ENCODE data around the gene SLC36A4.

DNA sequence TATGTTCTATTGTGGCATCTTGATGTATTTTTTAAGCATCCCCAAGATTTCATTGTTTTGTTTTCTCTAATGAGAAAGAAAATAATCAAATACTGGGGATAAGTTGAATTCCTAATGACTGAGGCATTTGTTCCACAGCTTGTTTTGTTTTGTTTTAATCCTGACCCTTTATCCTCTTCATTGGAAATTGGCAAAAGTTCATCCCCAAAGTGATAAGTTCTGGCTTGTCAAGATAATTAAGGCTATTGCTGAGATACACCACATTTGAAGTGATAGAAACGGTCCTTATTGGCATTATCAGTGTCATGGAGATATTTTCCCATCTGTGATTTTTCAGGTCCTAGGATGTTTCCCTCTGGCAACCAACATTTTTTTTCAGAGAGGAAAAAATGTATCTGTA is 65.0 kb downstream of the SLC36A4 start:
- TF ChIP-seq, protein P1, sequence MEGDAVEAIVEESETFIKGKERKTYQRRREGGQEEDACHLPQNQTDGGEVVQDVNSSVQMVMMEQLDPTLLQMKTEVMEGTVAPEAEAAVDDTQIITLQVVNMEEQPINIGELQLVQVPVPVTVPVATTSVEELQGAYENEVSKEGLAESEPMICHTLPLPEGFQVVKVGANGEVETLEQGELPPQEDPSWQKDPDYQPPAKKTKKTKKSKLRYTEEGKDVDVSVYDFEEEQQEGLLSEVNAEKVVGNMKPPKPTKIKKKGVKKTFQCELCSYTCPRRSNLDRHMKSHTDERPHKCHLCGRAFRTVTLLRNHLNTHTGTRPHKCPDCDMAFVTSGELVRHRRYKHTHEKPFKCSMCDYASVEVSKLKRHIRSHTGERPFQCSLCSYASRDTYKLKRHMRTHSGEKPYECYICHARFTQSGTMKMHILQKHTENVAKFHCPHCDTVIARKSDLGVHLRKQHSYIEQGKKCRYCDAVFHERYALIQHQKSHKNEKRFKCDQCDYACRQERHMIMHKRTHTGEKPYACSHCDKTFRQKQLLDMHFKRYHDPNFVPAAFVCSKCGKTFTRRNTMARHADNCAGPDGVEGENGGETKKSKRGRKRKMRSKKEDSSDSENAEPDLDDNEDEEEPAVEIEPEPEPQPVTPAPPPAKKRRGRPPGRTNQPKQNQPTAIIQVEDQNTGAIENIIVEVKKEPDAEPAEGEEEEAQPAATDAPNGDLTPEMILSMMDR (CRISPR knock-in tag; IDR thresholded peaks at IDR 0.05), result no peak
- TF ChIP-seq ZNF292 (CRISPR knock-in tag; IDR thresholded peaks at IDR 0.05; ENCODE audit: borderline replicate concordance, low read depth), result no peak
- no peak for TF ChIP-seq POLR2AphosphoS5 (IDR thresholded peaks at IDR 0.05; ENCODE audit: low read depth, low read length)
- no peak for TF ChIP-seq POLR2AphosphoS2 (IDR thresholded peaks at IDR 0.05; ENCODE audit: low read depth, low read length)
- TF ChIP-seq, protein P2, sequence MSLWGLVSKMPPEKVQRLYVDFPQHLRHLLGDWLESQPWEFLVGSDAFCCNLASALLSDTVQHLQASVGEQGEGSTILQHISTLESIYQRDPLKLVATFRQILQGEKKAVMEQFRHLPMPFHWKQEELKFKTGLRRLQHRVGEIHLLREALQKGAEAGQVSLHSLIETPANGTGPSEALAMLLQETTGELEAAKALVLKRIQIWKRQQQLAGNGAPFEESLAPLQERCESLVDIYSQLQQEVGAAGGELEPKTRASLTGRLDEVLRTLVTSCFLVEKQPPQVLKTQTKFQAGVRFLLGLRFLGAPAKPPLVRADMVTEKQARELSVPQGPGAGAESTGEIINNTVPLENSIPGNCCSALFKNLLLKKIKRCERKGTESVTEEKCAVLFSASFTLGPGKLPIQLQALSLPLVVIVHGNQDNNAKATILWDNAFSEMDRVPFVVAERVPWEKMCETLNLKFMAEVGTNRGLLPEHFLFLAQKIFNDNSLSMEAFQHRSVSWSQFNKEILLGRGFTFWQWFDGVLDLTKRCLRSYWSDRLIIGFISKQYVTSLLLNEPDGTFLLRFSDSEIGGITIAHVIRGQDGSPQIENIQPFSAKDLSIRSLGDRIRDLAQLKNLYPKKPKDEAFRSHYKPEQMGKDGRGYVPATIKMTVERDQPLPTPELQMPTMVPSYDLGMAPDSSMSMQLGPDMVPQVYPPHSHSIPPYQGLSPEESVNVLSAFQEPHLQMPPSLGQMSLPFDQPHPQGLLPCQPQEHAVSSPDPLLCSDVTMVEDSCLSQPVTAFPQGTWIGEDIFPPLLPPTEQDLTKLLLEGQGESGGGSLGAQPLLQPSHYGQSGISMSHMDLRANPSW (CRISPR knock-in tag; IDR thresholded peaks at IDR 0.05; ENCODE audit: borderline replicate concordance), result no peak

Measured in HepG2 (cell line).